ENCODE data around the gene ACKR4. TPM values are rescaled to one million over a fixed set of nuclear protein-coding genes. Genes with fewer than 3 reads are reported as not detected.

ACKR4 gene
- total RNA-seq, 1 experiment from 2014 or later = not detected

- peaks cover 18% of the 10 kb centered on the region for H3K4me1 ChIP-seq (ENCODE audit: insufficient read depth, low read length, poor library complexity, severe bottlenecking)
- POLR2A ChIA-PET (ENCODE audit: low non-redundant PET) = interaction anchor here (0.6 kb wide), 1 partner anchor 37 kb away, joined by 4 read pairs; no protein-coding TSS in a partner anchor
- H3K9me3 ChIP-seq (ENCODE audit: low read depth, low read length, poor library complexity, severe bottlenecking) = no peaks in the 10 kb centered on the region
- intact Hi-C loops (cut with micrococcal nuclease; ENCODE audit: unreplicated experiment) = no loop called here
- no TSS peak for BruUV-seq (replicated peaks)
- H3K27ac ChIP-seq (ENCODE audit: low read depth, low read length, poor library complexity, severe bottlenecking) = no peak overlapping the region
- H3K27me3 ChIP-seq (replicated peaks; ENCODE audit: insufficient read depth, low read depth, low read length, poor library complexity) = no peaks in the 10 kb centered on the region
- TF ChIP-seq EZH2 (IDR thresholded peaks at IDR 0.05; ENCODE audit: borderline replicate concordance, low read depth, low read length, poor library complexity, severe bottlenecking) = no peak
- TF ChIP-seq CTCF (conservative IDR thresholded peaks at IDR 0.05; ENCODE audit: low read depth, low read length) = no peak
- no peak overlapping the region for H3K4me3 ChIP-seq (ENCODE audit: low read depth, low read length, poor library complexity, severe bottlenecking)
- no peaks in the 10 kb centered on the region for H3K36me3 ChIP-seq (ENCODE audit: insufficient read depth, low read length, poor library complexity, severe bottlenecking)
- CTCF ChIA-PET = no interaction called here
- no peak for DNase-seq (ENCODE audit: low spot score)
These were observed 3.7 kb upstream of the ACKR4 start for GRCh38 chr3:132593241-132593946.

- no TSS peak for BruUV-seq (replicated peaks)
- no peaks in the 10 kb centered on the region for H3K9me3 ChIP-seq (ENCODE audit: low read depth, low read length, poor library complexity, severe bottlenecking)
- H3K4me3 ChIP-seq (ENCODE audit: low read depth, low read length, poor library complexity, severe bottlenecking) = no peak overlapping the region
- H3K36me3 ChIP-seq (ENCODE audit: insufficient read depth, low read length, poor library complexity, severe bottlenecking) = no peaks in the 10 kb centered on the region
- POLR2A ChIA-PET (ENCODE audit: low non-redundant PET) = no interaction called here
- DNase-seq (ENCODE audit: low spot score) = peak; percentile 26
- CTCF ChIA-PET = interaction anchor here (0.6 kb wide), 1 partner anchor 34 kb away, joined by 3 read pairs; no protein-coding TSS in a partner anchor
- H3K27me3 ChIP-seq (replicated peaks; ENCODE audit: insufficient read depth, low read depth, low read length, poor library complexity) = no peaks in the 10 kb centered on the region
- intact Hi-C loops (cut with micrococcal nuclease; ENCODE audit: unreplicated experiment) = no loop called here
- H3K27ac ChIP-seq (ENCODE audit: low read depth, low read length, poor library complexity, severe bottlenecking) = no peak overlapping the region
- TF ChIP-seq CTCF (conservative IDR thresholded peaks at IDR 0.05; ENCODE audit: low read depth, low read length) = no peak
- no peak for TF ChIP-seq EZH2 (IDR thresholded peaks at IDR 0.05; ENCODE audit: borderline replicate concordance, low read depth, low read length, poor library complexity, severe bottlenecking)
- peaks cover 18% of the 10 kb centered on the region for H3K4me1 ChIP-seq (ENCODE audit: insufficient read depth, low read length, poor library complexity, severe bottlenecking)
These were observed 3.1 kb upstream of the ACKR4 start for GRCh38 chr3:132593947-132594323.

GRCh38 chr3:132594498-132594897, 2.6 kb upstream of the ACKR4 start:
- CTCF ChIA-PET = interaction anchor here (0.6 kb wide), 1 partner anchor 34 kb away, joined by 3 read pairs; no protein-coding TSS in a partner anchor
- no peak for TF ChIP-seq EZH2 (IDR thresholded peaks at IDR 0.05; ENCODE audit: borderline replicate concordance, low read depth, low read length, poor library complexity, severe bottlenecking)
- no peak for TF ChIP-seq CTCF (conservative IDR thresholded peaks at IDR 0.05; ENCODE audit: low read depth, low read length)
- Histone ChIP-seq H3K27me3 (replicated peaks; ENCODE audit: insufficient read depth, low read depth, low read length, poor library complexity) (no peaks in the 10 kb centered on the region), H3K9me3 (ENCODE audit: low read depth, low read length, poor library complexity, severe bottlenecking) (no peaks in the 10 kb centered on the region), H3K36me3 (ENCODE audit: insufficient read depth, low read length, poor library complexity, severe bottlenecking) (no peaks in the 10 kb centered on the region), H3K4me1 (ENCODE audit: insufficient read depth, low read length, poor library complexity, severe bottlenecking) (peaks cover 18% of the 10 kb centered on the region), H3K27ac (ENCODE audit: low read depth, low read length, poor library complexity, severe bottlenecking) (no peak overlapping the region), H3K4me3 (ENCODE audit: low read depth, low read length, poor library complexity, severe bottlenecking) (no peak overlapping the region)
- no TSS peak for BruUV-seq (replicated peaks)
- DNase-seq (ENCODE audit: low spot score) = no peak
- intact Hi-C loops (cut with micrococcal nuclease; ENCODE audit: unreplicated experiment) = no loop called here
- POLR2A ChIA-PET (ENCODE audit: low non-redundant PET) = no interaction called here

Measured in A673 (cell line).